B cell (primary cell): Measurements from ENCODE around the gene PARD6A. TPM values are rescaled to one million over a fixed set of nuclear protein-coding genes. Genes with fewer than 3 reads are reported as not detected.

Experiments
- ATAC-seq: fragments of 200-7000 bp; cut with Tn5 transposase; one replicate; pipeline ENCODE4 v1.10.0; 2021; ENCODE audit warnings: low read depth, mild to moderate bottlenecking, moderate number of reproducible peaks, moderate library complexity
- CTCF ChIA-PET: fragments of 350-600 bp; sonication (Branson Sonifier 250); formaldehyde crosslinking; loops from one replicate; lab custom pipeline; 2021; ENCODE audit warnings: antibody characterized with exemption, inconsistent platforms; lab: Charles Lee
- POLR2A ChIA-PET: fragments of 350-600 bp; sonication (Branson Sonifier 250); formaldehyde crosslinking; loops from one replicate; lab custom pipeline; 2021; ENCODE audit warnings: antibody characterized with exemption; lab: Charles Lee
- DNase-seq: peaks from one replicate; pipeline ENCODE4 v3.0.0; 2013
- H2AFZ ChIP-seq: 2 replicates; pipeline ENCODE4 v1.6.1; 2012; ENCODE audit warnings: mild to moderate bottlenecking, low read depth, low read length; ENCODE audit not compliant: insufficient read depth, poor library complexity, severe bottlenecking
- H3K27ac ChIP-seq, 2 donors: 1 replicate in 1 of 2; 2 replicates in 1 of 2; pipeline ENCODE4 v1.5.1; 2012 to 2013; ENCODE audit warnings: low read length in 2 of 2, mild to moderate bottlenecking in 2 of 2, moderate library complexity in 1 of 2
- H3K27me3 ChIP-seq, 4 experiments: fragments of 200-600 bp in 1 of 4; sonication (generic) in 1 of 4; replicated peaks in 1 of 4; 1 replicate in 2 of 4; 2 replicates in 2 of 4; pipeline versions ENCODE4 v1.6.1 to v1.7.0; 2013 to 2016; ENCODE audit warnings: low read length in 3 of 4, mild to moderate bottlenecking in 2 of 4, mixed read lengths in 1 of 4, moderate library complexity in 1 of 4; ENCODE audit not compliant: insufficient read depth in 4 of 4, control insufficient read depth in 3 of 4; ENCODE audit errors: control extremely low read depth in 1 of 4
- H3K36me3 ChIP-seq, 2 experiments: replicated peaks in 1 of 2; 1 replicate in 1 of 2; 2 replicates in 1 of 2; pipeline versions ENCODE4 v1.6.1 to v1.7.1; 2013; ENCODE audit warnings: low read length in 1 of 2; ENCODE audit not compliant: insufficient read depth in 2 of 2, control insufficient read depth in 1 of 2; ENCODE audit errors: control extremely low read depth in 1 of 2, extremely low read depth in 1 of 2
- H3K4me1 ChIP-seq, 2 donors: fragments of 200-600 bp in 1 of 2; sonication (generic) in 1 of 2; 1 replicate in 1 of 2; 2 replicates in 1 of 2; pipeline versions ENCODE4 v1.5.1 to v1.6.1; 2013 to 2017; ENCODE audit warnings: low read length in 2 of 2; ENCODE audit not compliant: control insufficient read depth in 2 of 2, insufficient read depth in 2 of 2
- H3K4me2 ChIP-seq: replicated peaks from 2 replicates; pipeline ENCODE3; 2012; ENCODE audit warnings: mild to moderate bottlenecking, low read depth, low read length; ENCODE audit not compliant: poor library complexity, severe bottlenecking
- H3K4me3 ChIP-seq, 5 experiments: fragments of 200-600 bp in 1 of 5; sonication (generic) in 1 of 5; 1 replicate in 3 of 5; 2 replicates in 2 of 5; pipeline versions ENCODE4 v1.5.1 to v1.7.0; 2011 to 2016; ENCODE audit warnings: low read length in 4 of 5, mild to moderate bottlenecking in 4 of 5, low read depth in 2 of 5, control low read depth in 1 of 5, moderate library complexity in 1 of 5; ENCODE audit not compliant: insufficient read depth in 1 of 5; ENCODE audit errors: control extremely low read depth in 1 of 5, extremely low read depth in 1 of 5
- H3K79me2 ChIP-seq: fragments of 200-600 bp; sonication (generic); one replicate; pipeline ENCODE4 v1.6.0; 2016; ENCODE audit warnings: low read length; ENCODE audit not compliant: control insufficient read depth, insufficient read depth
- H3K9ac ChIP-seq: fragments of 200-600 bp; sonication (generic); 2 replicates; pipeline ENCODE4 v1.6.1; 2017; ENCODE audit warnings: mild to moderate bottlenecking, low read length, moderate library complexity
- H3K9me3 ChIP-seq, 3 donors: one replicate each; pipeline versions ENCODE4 v1.6.1 to v1.7.1; 2013; ENCODE audit warnings: low read length in 2 of 3; ENCODE audit not compliant: control insufficient read depth in 2 of 3, insufficient read depth in 1 of 3; ENCODE audit errors: control extremely low read depth in 1 of 3
- H4K20me1 ChIP-seq: 2 replicates; pipeline ENCODE4 v1.6.0; 2012; ENCODE audit warnings: mild to moderate bottlenecking, low read length; ENCODE audit not compliant: insufficient read depth, control insufficient read depth, poor library complexity, severe bottlenecking
- H3K27ac Mint-ChIP-seq: one replicate; pipeline ENCODE4 v1.8.0; 2021; ENCODE audit warnings: mixed read lengths
- H3K27me3 Mint-ChIP-seq: one replicate; pipeline ENCODE4 v1.8.0; 2021; ENCODE audit warnings: mixed read lengths
- H3K4me1 Mint-ChIP-seq: one replicate; pipeline ENCODE4 v1.8.0; 2021; ENCODE audit warnings: mixed read lengths
- H3K4me3 Mint-ChIP-seq: one replicate; pipeline ENCODE4 v1.8.0; 2021; ENCODE audit warnings: mixed read lengths
- H3K9me3 Mint-ChIP-seq: one replicate; pipeline ENCODE4 v1.8.0; 2022; ENCODE audit warnings: mixed read lengths; ENCODE audit not compliant: insufficient read depth
- EZH2 ChIP-seq: IDR thresholded peaks from 2 replicates; pipeline ENCODE4 v1.6.1; 2012; ENCODE audit warnings: borderline replicate concordance, low read depth, mild to moderate bottlenecking, moderate library complexity, low read length; ENCODE audit not compliant: insufficient read depth, poor library complexity, severe bottlenecking
- WGBS: methylation state at CpG from one replicate; pipeline ENCODE4 v1.1.5; 2013; ENCODE audit warnings: missing lambda C conversion rate; ENCODE audit not compliant: insufficient coverage; 5-methylcytosine and 5-hydroxymethylcytosine counted together
- intact Hi-C: fragments of 100-400 bp; cut with micrococcal nuclease; formaldehyde crosslinking; loops from one replicate; pipeline ENCODE4 v1.10.0; 2022
- polyA plus RNA-seq: library from polyadenylated mRNA; depleted of rRNA; stranded (reverse); fragments of >200 nt; gene quantifications from 2 replicates; pipeline ENCODE4 v1.2.3, GENCODE V29; 2012
- total RNA-seq, 2 donors: library from RNA; stranded (reverse); fragments of 120-200 nt in 1 of 2; gene quantifications; 1 replicate in 1 of 2; 2 replicates in 1 of 2; pipeline versions ENCODE4 v1.2.3 to v1.2.4, GENCODE V29; 2013 to 2022
- TF ChIP-seq, protein P1 (sequence below): fragments of 200-600 bp; IDR thresholded peaks from one replicate; pipeline ENCODE4 v1.8.0; 2022; ENCODE audit warnings: antibody characterized with exemption, mild to moderate bottlenecking

Gene PARD6A
- total and polyA plus RNA-seq, 2 donors (not counting 1 experiment from before 2014, with no cell fraction given): 14.8 to 15.9 TPM

DNA sequence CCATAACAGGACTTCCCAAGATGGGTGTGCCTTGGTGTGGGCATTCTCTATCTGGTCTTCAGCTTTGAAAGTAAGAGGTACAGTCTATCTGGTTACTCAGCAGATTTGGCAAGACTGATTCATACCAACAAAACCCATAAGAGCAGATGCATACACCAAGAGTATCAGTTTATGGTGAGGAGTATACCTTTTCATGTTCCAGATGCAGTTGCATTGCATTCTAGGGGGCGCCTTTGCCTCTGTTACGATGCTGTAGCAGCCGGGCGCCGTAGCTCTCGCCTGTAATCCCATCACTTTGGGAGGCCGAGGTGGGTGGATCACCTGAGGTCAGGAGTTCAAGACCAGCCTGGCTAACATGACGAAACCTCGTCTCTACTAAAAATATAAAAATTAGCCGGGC lies 47.0 kb upstream of the PARD6A start:
- Mint-ChIP-seq H3K4me1 (peaks cover 3% of the 10 kb centered on the region), H3K9me3 (no peaks in the 10 kb centered on the region), H3K27me3 (no peaks in the 10 kb centered on the region), H3K4me3 (no peak overlapping the region), H3K27ac (no peak overlapping the region)
- POLR2A ChIA-PET: interaction anchor here (0.5 kb wide), 1 partner anchor 48 kb away, joined by 4 read pairs; no protein-coding TSS in a partner anchor
- H3K9ac ChIP-seq: no peak overlapping the region
- no peak overlapping the region for H3K27ac ChIP-seq
- DNase-seq: no peak
- H4K20me1 ChIP-seq: peaks cover 29% of the 10 kb centered on the region
- no peak for ATAC-seq
- no peak overlapping the region for H3K4me2 ChIP-seq
- no peak for TF ChIP-seq EZH2
- TF ChIP-seq, protein P1, sequence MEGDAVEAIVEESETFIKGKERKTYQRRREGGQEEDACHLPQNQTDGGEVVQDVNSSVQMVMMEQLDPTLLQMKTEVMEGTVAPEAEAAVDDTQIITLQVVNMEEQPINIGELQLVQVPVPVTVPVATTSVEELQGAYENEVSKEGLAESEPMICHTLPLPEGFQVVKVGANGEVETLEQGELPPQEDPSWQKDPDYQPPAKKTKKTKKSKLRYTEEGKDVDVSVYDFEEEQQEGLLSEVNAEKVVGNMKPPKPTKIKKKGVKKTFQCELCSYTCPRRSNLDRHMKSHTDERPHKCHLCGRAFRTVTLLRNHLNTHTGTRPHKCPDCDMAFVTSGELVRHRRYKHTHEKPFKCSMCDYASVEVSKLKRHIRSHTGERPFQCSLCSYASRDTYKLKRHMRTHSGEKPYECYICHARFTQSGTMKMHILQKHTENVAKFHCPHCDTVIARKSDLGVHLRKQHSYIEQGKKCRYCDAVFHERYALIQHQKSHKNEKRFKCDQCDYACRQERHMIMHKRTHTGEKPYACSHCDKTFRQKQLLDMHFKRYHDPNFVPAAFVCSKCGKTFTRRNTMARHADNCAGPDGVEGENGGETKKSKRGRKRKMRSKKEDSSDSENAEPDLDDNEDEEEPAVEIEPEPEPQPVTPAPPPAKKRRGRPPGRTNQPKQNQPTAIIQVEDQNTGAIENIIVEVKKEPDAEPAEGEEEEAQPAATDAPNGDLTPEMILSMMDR: no peak
- no peak overlapping the region for H2AFZ ChIP-seq
- peaks cover 10 to 67% of the 10 kb centered on the region in 2 experiments for H3K36me3 ChIP-seq
- H3K27me3 ChIP-seq: no peaks in the 10 kb centered on the region
- WGBS: 100% methylated on average over 8 of the region's 10 CpGs
- no peaks in the 10 kb centered on the region for H3K9me3 ChIP-seq
- peaks cover 63% of the 10 kb centered on the region for H3K79me2 ChIP-seq
- intact Hi-C loops: no loop called here
- H3K4me3 ChIP-seq: no peak overlapping the region
- H3K4me1 ChIP-seq: no peaks in the 10 kb centered on the region
- CTCF ChIA-PET: interaction anchor here (1.0 to 1.1 kb wide), 2 partner anchors 70 to 93 kb away, joined by 4 read pairs; no protein-coding TSS in a partner anchor

DNA sequence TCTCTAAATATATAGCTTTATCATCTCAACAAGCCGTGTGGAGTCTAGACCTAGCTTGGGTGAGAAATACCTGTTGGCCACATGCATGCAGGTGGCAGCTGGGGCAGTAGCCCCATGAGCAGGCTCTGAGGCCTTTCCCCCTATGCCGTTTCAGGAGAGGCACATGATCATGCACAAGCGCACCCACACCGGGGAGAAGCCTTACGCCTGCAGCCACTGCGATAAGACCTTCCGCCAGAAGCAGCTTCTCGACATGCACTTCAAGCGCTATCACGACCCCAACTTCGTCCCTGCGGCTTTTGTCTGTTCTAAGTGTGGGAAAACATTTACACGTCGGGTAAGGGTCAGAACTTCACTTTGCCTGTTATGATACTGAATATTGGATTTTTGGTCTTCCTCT lies 32.5 kb upstream of the PARD6A start:
- CTCF ChIA-PET: interaction anchor here (0.6 to 3.4 kb wide), 4 partner anchors 10 to 310 kb away, joined by 3 to 12 read pairs (median 3); no protein-coding TSS in a partner anchor

More for the DNA sequence above, 32.5 kb upstream of the PARD6A start:
- POLR2A ChIA-PET: no interaction called here
- ATAC-seq (no peak), DNase-seq (no peak)
- peak overlapping the region; percentile 18 for H3K27ac Mint-ChIP-seq
- Histone ChIP-seq H3K4me1 (no peaks in the 10 kb centered on the region), H3K9ac (no peak overlapping the region), H4K20me1 (no peaks in the 10 kb centered on the region), H3K79me2 (peaks cover 25% of the 10 kb centered on the region), H3K36me3 (peaks cover 15 to 78% of the 10 kb centered on the region in 2 experiments), H3K4me2 (no peak overlapping the region), H3K27ac (no peak overlapping the region), H3K27me3 (no peaks in the 10 kb centered on the region), H3K4me3 (no peak overlapping the region), H3K9me3 (no peaks in the 10 kb centered on the region), H2AFZ (no peak overlapping the region)
- no peak for TF ChIP-seq EZH2
- TF ChIP-seq, protein P1: no peak
- intact Hi-C loops: no loop called here
- H3K4me1 Mint-ChIP-seq: no peaks in the 10 kb centered on the region
- 97% methylated on average over 13 of the region's 14 CpGs for WGBS
- no peaks in the 10 kb centered on the region for H3K9me3 Mint-ChIP-seq
- H3K27me3 Mint-ChIP-seq: no peaks in the 10 kb centered on the region
- no peak overlapping the region for H3K4me3 Mint-ChIP-seq
